Fibroblast of lung (primary cell): ENCODE measurements around the gene SEMA4G. TPM values are rescaled to one million over a fixed set of nuclear protein-coding genes. Genes with fewer than 3 reads are reported as not detected.

Experiments used
- DNase-seq, 2 donors: peaks; one replicate each; pipeline versions ENCODE4 v3.0.0 to v3.0.0-alpha.2; 2010; ENCODE audit warnings: low read depth in 2 of 2
- H2AFZ ChIP-seq: 2 replicates; pipeline ENCODE4 v1.5.1; 2012; ENCODE audit warnings: low read length, control low read depth, inconsistent platforms
- H3K27ac ChIP-seq: 2 replicates; pipeline ENCODE4 v1.5.1; 2011; ENCODE audit warnings: low read length, control low read depth; ENCODE audit not compliant: insufficient read depth
- H3K27me3 ChIP-seq: 2 replicates; pipeline ENCODE4 v1.5.1; 2011; ENCODE audit warnings: mild to moderate bottlenecking, low read length; ENCODE audit not compliant: control insufficient read depth, insufficient read depth
- H3K36me3 ChIP-seq: 2 replicates; pipeline ENCODE4 v1.5.1; 2011; ENCODE audit warnings: low read length; ENCODE audit not compliant: control insufficient read depth, insufficient read depth
- H3K4me1 ChIP-seq: 2 replicates; pipeline ENCODE4 v1.5.1; 2011; ENCODE audit warnings: low read length; ENCODE audit not compliant: control insufficient read depth, insufficient read depth; ENCODE audit errors: extremely low read depth
- H3K4me2 ChIP-seq: 2 replicates; pipeline ENCODE4 v1.5.1; 2011; ENCODE audit warnings: low read length, control low read depth; ENCODE audit not compliant: insufficient read depth; ENCODE audit errors: extremely low read depth
- H3K4me3 ChIP-seq, 4 experiments: fragments of 200-600 bp in 1 of 4; sonication (generic) in 1 of 4; replicated peaks in 1 of 4; 2 replicates each; pipeline ENCODE4 v1.5.1; 2011 to 2016; ENCODE audit warnings: low read length in 4 of 4, low read depth in 3 of 4, mild to moderate bottlenecking in 3 of 4, control low read depth in 2 of 4, inconsistent platforms in 1 of 4, mixed read lengths in 1 of 4; ENCODE audit not compliant: insufficient read depth in 1 of 4; ENCODE audit errors: control extremely low read depth in 1 of 4
- H3K79me2 ChIP-seq: 2 replicates; pipeline ENCODE4 v1.5.1; 2012; ENCODE audit warnings: mild to moderate bottlenecking, low read length, inconsistent platforms; ENCODE audit not compliant: control insufficient read depth, insufficient read depth
- H3K9ac ChIP-seq: 2 replicates; pipeline ENCODE4 v1.5.1; 2011; ENCODE audit warnings: mild to moderate bottlenecking, low read length, control low read depth; ENCODE audit not compliant: insufficient read depth
- H3K9me3 ChIP-seq: 2 replicates; pipeline ENCODE4 v1.5.1; 2012; ENCODE audit warnings: low read depth, low read length; ENCODE audit not compliant: control insufficient read depth, insufficient read depth
- H4K20me1 ChIP-seq: 2 replicates; pipeline ENCODE4 v1.5.1; 2011; ENCODE audit warnings: low read length; ENCODE audit not compliant: control insufficient read depth, insufficient read depth; ENCODE audit errors: extremely low read depth
- EZH2 ChIP-seq: IDR thresholded peaks from 2 replicates; pipeline ENCODE4 v1.5.1; 2012; ENCODE audit warnings: low read length, control low read depth, mild to moderate bottlenecking; ENCODE audit errors: missing control alignments
- polyA plus RNA-seq, 2 donors: library from polyadenylated mRNA; depleted of rRNA in 1 of 2; stranded (reverse) in 1 of 2; unstranded in 1 of 2; fragments of >200 nt; gene quantifications; 2 replicates each; pipeline ENCODE4 v1.2.1, GENCODE V29; 2011 to 2012; ENCODE audit warnings: missing spikeins in 1 of 2
- total RNA-seq: library from RNA; depleted of rRNA; stranded (reverse); fragments of >200 nt; gene quantifications from 2 replicates; pipeline ENCODE4 v1.2.1, GENCODE V29; 2014
- TF ChIP-seq, protein P1 (sequence below), 2 donors: IDR thresholded peaks in 1 of 2; conservative IDR thresholded peaks in 1 of 2; 1 replicate in 1 of 2; 2 replicates in 1 of 2; pipeline ENCODE4 v1.5.1; 2011 to 2012; ENCODE audit warnings: low read length in 2 of 2, control low read depth in 1 of 2, inconsistent platforms in 1 of 2, low read depth in 1 of 2, mild to moderate bottlenecking in 1 of 2

The SEMA4G gene
- total and polyA plus RNA-seq, 2 donors (not counting 1 experiment from before 2014, with no cell fraction given), result 1.8 to 3.2 TPM

DNA sequence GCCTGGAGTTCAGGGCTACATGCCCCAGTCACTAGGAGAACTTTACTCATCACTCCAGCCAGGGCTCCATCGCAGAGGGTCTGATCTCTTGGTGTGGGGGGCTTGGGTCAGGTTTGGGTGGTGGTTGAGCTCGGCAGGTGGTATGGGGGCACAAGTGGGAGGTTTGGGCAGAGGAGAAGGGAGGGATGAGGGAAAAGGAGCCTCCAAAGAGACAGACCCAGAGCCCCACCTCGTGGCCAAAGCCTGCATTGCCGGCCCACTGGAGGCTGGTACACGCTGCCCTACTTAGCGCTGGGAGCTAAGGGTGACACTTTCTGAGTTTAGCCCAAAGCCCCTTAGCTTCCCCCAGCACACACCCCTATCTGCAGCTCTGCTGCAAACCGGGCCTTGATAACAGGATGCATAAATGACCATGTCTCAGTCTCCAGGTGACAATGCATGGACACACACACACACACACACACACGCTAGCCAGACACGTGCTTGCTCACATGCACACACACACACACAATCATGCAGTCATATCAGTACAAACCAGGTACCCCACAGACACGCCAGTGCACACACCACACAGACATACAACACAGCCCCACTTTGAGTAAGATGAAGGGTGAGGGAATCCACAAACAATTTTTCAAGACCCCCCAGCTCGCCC, 45.1 kb downstream of the SEMA4G start:
- H3K27me3 ChIP-seq, result no peaks in the 10 kb centered on the region
- H3K27ac ChIP-seq, result no peak overlapping the region
- no peak overlapping the region for H3K4me3 ChIP-seq
- H3K36me3 ChIP-seq, result no peaks in the 10 kb centered on the region
- DNase-seq, result peak; percentile 48 to 67
- H3K79me2 ChIP-seq, result no peaks in the 10 kb centered on the region
- no peaks in the 10 kb centered on the region for H3K9me3 ChIP-seq
- H3K4me2 ChIP-seq, result no peak overlapping the region
- TF ChIP-seq EZH2, result no peak
- TF ChIP-seq, protein P1, sequence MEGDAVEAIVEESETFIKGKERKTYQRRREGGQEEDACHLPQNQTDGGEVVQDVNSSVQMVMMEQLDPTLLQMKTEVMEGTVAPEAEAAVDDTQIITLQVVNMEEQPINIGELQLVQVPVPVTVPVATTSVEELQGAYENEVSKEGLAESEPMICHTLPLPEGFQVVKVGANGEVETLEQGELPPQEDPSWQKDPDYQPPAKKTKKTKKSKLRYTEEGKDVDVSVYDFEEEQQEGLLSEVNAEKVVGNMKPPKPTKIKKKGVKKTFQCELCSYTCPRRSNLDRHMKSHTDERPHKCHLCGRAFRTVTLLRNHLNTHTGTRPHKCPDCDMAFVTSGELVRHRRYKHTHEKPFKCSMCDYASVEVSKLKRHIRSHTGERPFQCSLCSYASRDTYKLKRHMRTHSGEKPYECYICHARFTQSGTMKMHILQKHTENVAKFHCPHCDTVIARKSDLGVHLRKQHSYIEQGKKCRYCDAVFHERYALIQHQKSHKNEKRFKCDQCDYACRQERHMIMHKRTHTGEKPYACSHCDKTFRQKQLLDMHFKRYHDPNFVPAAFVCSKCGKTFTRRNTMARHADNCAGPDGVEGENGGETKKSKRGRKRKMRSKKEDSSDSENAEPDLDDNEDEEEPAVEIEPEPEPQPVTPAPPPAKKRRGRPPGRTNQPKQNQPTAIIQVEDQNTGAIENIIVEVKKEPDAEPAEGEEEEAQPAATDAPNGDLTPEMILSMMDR (conservative IDR thresholded peaks at IDR 0.05 in 1 of 2, IDR thresholded peaks at IDR 0.05 in 1 of 2; ENCODE audit: low read depth in 1 of 2, low read length in 2 of 2), result peak; percentile 93 to 97
- no peak overlapping the region for H3K9ac ChIP-seq
- no peak overlapping the region for H2AFZ ChIP-seq
- no peaks in the 10 kb centered on the region for H4K20me1 ChIP-seq
- peaks cover 26% of the 10 kb centered on the region for H3K4me1 ChIP-seq

DNA sequence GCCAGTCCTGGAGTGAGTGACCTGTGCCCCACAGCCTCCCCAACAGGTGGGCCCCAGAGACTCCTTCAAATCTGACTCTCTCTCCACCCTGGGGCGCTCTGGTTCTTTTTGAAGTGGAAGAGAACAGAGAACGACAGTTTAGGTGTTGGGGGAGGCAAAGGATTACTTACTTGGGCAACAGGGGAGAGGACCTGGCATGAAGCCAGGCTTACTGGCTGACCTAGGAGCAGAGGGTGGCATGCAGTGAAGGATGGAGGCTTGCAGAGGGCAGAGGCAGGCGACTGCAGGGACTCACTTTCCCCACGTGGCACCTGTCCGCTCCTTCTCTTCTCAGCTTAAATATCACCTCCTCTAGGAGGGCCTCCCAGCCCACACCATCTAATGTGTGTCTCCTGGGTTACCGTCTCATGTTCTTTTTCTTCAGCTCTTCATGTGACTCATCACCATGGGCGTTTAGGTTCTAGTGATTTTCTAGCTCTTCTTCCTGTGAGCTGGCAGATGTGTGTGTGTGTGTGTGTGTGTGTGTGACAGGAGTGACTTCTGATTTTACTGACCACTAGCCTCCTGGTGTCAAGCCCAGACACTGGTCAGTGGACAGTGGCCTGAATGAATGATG, 45.8 kb downstream of the SEMA4G start:
- no peak overlapping the region for H3K4me2 ChIP-seq
- TF ChIP-seq EZH2, result no peak
- TF ChIP-seq, protein P1 (conservative IDR thresholded peaks at IDR 0.05 in 1 of 2, IDR thresholded peaks at IDR 0.05 in 1 of 2; ENCODE audit: low read depth in 1 of 2, low read length in 2 of 2), result no peak
- H2AFZ ChIP-seq, result no peak overlapping the region
- H4K20me1 ChIP-seq, result no peaks in the 10 kb centered on the region
- H3K9me3 ChIP-seq, result no peaks in the 10 kb centered on the region
- H3K4me1 ChIP-seq, result peaks cover 26% of the 10 kb centered on the region
- H3K4me3 ChIP-seq, result no peak overlapping the region
- DNase-seq, result peak; percentile 90 to 95
- peak overlapping the region; percentile 35 for H3K27ac ChIP-seq
- H3K9ac ChIP-seq, result no peak overlapping the region
- H3K36me3 ChIP-seq, result no peaks in the 10 kb centered on the region
- H3K79me2 ChIP-seq, result no peaks in the 10 kb centered on the region
- H3K27me3 ChIP-seq, result no peaks in the 10 kb centered on the region

DNA sequence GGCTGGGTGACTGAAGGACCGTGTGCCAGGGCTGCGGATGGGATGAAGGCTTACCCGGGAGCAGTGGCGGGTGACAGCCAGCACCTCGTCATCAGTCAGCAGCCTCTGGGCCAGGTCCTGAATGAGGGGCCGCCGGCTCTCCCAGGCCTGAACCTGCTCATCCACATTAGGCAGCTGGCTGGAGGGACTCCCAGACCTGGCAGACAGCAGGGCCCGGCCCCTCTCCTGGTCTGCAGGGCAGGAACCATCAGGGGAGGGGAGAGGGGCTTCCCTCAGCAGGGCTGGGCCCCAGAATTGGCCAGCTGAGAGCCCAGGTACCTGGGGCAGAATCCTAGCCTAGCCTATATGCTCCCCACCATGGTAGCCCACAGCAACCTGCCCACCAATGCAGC, 46.3 kb downstream of the SEMA4G start:
- H4K20me1 ChIP-seq, result no peaks in the 10 kb centered on the region
- H3K4me1 ChIP-seq, result peaks cover 26% of the 10 kb centered on the region
- H3K4me3 ChIP-seq, result no peak overlapping the region
- H3K27ac ChIP-seq, result peak overlapping the region; percentile 32
- no peaks in the 10 kb centered on the region for H3K9me3 ChIP-seq
- no peak overlapping the region for H2AFZ ChIP-seq
- no peaks in the 10 kb centered on the region for H3K36me3 ChIP-seq
- H3K4me2 ChIP-seq, result no peak overlapping the region
- no peaks in the 10 kb centered on the region for H3K27me3 ChIP-seq
- no peak for DNase-seq
- H3K79me2 ChIP-seq, result no peaks in the 10 kb centered on the region
- TF ChIP-seq, protein P1 (conservative IDR thresholded peaks at IDR 0.05 in 1 of 2, IDR thresholded peaks at IDR 0.05 in 1 of 2; ENCODE audit: low read depth in 1 of 2, low read length in 2 of 2), result no peak
- no peak for TF ChIP-seq EZH2
- H3K9ac ChIP-seq, result no peak overlapping the region
